ENCODE results near the gene SLC5A12.

SLC5A12 gene

DNA sequence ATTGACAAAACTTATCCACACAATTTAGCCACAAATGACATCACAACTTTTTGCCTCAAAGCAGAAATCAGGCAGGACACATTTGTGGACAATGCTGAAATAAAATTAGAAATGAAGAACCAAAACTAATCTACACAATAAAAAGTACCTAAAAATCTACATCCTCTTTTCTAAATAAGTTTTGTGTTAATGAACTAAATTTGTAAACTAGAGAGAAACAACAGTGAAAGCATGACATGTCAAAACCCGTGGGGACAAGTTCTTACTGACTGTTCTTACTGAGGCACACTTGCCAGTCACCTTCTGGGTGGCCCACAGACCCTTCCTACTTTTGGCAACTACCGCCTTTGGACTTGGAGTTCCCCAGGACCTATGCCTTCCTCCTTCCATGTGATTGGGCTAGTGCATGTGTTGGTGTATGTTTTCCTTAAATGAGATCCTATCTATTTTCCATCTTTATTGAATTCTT is 89.1 kb downstream of the SLC5A12 start:
- DNase-seq: no peak

DNA sequence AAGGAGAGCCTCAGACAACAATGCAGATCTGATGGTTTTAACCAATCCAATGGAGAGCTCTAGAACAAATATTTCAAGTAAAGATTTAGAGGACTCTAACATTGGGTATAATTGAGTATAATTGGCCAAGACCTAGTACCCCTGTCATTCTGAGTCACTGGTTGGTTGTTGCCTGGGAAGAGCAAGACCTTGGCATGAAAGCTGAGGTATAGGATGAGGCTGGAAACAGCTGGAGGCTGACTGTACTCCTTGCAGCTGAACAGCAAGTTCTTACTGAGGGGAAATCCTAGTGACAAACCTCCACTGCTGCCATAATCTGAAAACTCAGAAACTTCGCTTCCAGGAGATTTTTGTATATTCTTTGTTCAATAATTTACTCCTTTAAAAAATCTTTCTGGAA is 95.5 kb downstream of the SLC5A12 start:
- DNase-seq: no peak

- DNase-seq: no peak
Observed at GRCh38 chr11:26623076-26623659, 98.7 kb downstream of the SLC5A12 start.

DNA sequence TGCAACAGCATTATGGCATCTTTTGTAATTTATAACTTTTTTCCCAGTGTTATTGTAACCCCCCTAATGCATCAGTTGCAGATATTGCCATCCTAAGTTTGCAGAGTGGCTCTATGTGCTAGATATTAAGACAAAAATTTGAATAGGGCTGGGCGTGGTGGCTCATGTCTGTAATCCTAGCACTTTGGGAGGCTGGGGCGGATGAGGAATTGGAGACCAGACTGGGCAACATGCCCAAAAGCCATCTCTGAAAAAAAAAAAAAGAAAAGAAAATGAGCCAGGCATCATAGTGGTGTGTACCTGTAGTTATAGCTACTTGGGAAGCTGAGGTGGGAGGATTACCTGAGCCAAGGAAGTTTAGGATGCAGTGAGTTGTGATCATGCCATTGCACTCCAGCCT is 99.7 kb downstream of the SLC5A12 start:
- DNase-seq: no peak

- DNase-seq: no peak
Observed at GRCh38 chr11:26621132-26621531, 100.7 kb downstream of the SLC5A12 start.

DNA sequence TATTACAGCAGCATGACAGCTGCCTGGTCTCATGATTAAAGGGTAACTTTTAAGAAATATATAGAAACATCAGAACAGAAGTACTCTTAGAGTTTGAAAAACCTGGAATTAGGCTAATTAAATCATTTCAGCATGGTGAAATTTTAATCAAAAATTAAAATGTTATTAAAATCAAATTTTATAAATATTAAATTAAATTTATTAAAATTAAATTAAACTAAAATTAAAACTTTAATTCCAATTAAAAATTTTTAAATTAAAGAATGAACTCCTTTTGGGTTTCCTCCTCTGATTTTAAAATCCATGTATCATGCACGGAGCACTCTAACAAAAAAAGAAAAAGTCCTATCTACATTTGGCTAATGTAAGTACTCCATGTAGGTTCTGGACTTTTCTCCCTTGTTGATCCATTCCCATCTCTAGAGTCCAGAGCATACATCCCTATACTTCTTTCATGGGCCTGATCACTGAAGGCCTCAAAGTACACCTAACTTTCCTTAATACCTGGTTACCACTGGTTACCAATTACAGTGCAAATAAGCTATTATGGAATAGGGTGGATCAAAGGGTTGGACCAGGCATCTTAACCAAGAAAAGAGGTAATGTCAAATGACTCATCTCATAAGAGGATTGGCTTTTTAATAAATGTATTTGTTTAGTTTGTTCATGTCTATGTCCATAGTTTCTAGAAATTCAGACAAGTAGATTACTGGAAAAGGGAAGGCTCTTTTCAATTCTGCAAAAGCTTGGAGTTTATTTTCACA is 101.4 kb downstream of the SLC5A12 start:
- DNase-seq: no peak

GRCh38 chr11:26618441-26618840 is 103.4 kb downstream of the SLC5A12 start:
- DNase-seq: no peak
